Uterus (tissue), 4 donors: ENCODE data around the gene CDH22. TPM values are rescaled to one million over a fixed set of nuclear protein-coding genes. Genes with fewer than 3 reads are reported as not detected.

Source experiments
- DNase-seq, 2 donors: peaks; one replicate each; pipeline ENCODE4 v3.0.0-alpha.2; 2019 to 2020
- H3K27ac ChIP-seq, 2 donors: fragments of 200-600 bp; sonication (generic); 1 replicate in 1 of 2; 2 replicates in 1 of 2; pipeline ENCODE4 v1.5.1; 2016 to 2018
- H3K27me3 ChIP-seq, 2 donors: fragments of 200-600 bp; sonication (generic); one replicate each; pipeline ENCODE4 v1.5.1; 2018 to 2019; ENCODE audit warnings: control low read depth in 1 of 2
- H3K36me3 ChIP-seq, 2 donors: fragments of 200-600 bp; sonication (generic); one replicate each; pipeline ENCODE4 v1.5.1; 2019; ENCODE audit warnings: control low read depth in 1 of 2
- H3K4me1 ChIP-seq, 2 donors: fragments of 200-600 bp; sonication (generic); one replicate each; pipeline ENCODE4 v1.5.1; 2018 to 2019; ENCODE audit warnings: control low read depth in 1 of 2
- H3K4me3 ChIP-seq, 2 donors: fragments of 200-600 bp; sonication (generic); 1 replicate in 1 of 2; 2 replicates in 1 of 2; pipeline ENCODE4 v1.5.1; 2018 to 2019; ENCODE audit warnings: mild to moderate bottlenecking in 1 of 2
- H3K9me3 ChIP-seq, 2 donors: fragments of 200-600 bp; sonication (generic); one replicate each; pipeline ENCODE4 v1.5.1; 2019; ENCODE audit warnings: control low read depth in 1 of 2
- CTCF ChIP-seq, 4 experiments: fragments of 200-600 bp in 2 of 4; fragments of 450-650 bp in 2 of 4; sonication (generic) in 2 of 4; IDR thresholded peaks; one replicate each; pipeline ENCODE4 v1.5.1; 2016 to 2019; ENCODE audit warnings: antibody characterized with exemption in 4 of 4, mild to moderate bottlenecking in 2 of 4, moderate library complexity in 1 of 4
- POLR2A ChIP-seq, 2 donors: fragments of 450-650 bp; IDR thresholded peaks; one replicate each; pipeline ENCODE4 v1.6.1; 2016; ENCODE audit warnings: antibody characterized with exemption in 2 of 2, mild to moderate bottlenecking in 1 of 2, moderate library complexity in 1 of 2
- intact Hi-C: fragments of 100-400 bp; cut with DNase I; formaldehyde crosslinking; loops from one replicate; pipeline ENCODE4 v1.15.1; 2023; ENCODE audit warnings: low total_unique reads
- total RNA-seq, 4 donors: library from RNA; depleted of rRNA in 3 of 4; stranded (reverse); fragments of >200 nt in 3 of 4; gene quantifications; one replicate each; pipeline versions ENCODE4 v1.1.0 to v1.2.4, GENCODE V29; 2014 to 2023
- donor health status: DM: yes; HTN: yes; CAD: no.

The CDH22 gene
- total RNA-seq, 4 donors from 2014 or later: 0.48 to 0.49 TPM; not detected in 2

DNA sequence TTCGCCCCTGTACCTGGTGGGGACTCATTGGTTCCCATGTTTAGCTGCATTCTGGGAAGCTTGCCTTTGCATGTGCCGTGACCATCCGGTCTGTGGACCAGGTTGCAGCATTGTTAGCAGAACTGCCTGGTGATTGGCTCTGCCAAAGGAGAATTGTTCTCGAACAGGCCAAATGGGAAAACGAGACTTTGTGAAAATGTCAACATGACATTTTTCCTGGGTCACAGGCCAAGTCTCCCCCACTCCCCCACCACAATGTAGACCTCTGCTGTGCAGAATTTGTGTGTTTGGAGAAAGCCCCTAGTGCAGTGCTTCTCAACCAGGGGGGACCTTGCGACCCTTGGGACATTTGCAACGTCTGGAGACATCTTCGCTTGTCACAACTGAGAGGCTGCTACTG is 23.2 kb downstream of the CDH22 start:
- no peak for DNase-seq
- no peaks in the 10 kb centered on the region for H3K27me3 ChIP-seq

GRCh38 chr20:46284040-46284427 is 24.3 kb downstream of the CDH22 start:
- no peaks in the 10 kb centered on the region for H3K4me1 ChIP-seq
- H3K36me3 ChIP-seq: no peaks in the 10 kb centered on the region
- no peaks in the 10 kb centered on the region for H3K9me3 ChIP-seq
- intact Hi-C loops: no loop called here
- no peak overlapping the region for H3K4me3 ChIP-seq
- no peak for DNase-seq
- H3K27ac ChIP-seq: no peak overlapping the region
- no peak for TF ChIP-seq POLR2A (IDR thresholded peaks at IDR 0.05)
- no peak for TF ChIP-seq CTCF (IDR thresholded peaks at IDR 0.05)
- no peaks in the 10 kb centered on the region for H3K27me3 ChIP-seq

More for the DNA sequence above, 23.2 kb downstream of the CDH22 start:
- Histone ChIP-seq H3K4me1 (no peaks in the 10 kb centered on the region), H3K36me3 (no peaks in the 10 kb centered on the region), H3K27ac (no peak overlapping the region), H3K9me3 (no peaks in the 10 kb centered on the region), H3K4me3 (no peak overlapping the region)
- intact Hi-C loops: no loop called here
- no peak for TF ChIP-seq POLR2A (IDR thresholded peaks at IDR 0.05)
- no peak for TF ChIP-seq CTCF (IDR thresholded peaks at IDR 0.05)

DNA sequence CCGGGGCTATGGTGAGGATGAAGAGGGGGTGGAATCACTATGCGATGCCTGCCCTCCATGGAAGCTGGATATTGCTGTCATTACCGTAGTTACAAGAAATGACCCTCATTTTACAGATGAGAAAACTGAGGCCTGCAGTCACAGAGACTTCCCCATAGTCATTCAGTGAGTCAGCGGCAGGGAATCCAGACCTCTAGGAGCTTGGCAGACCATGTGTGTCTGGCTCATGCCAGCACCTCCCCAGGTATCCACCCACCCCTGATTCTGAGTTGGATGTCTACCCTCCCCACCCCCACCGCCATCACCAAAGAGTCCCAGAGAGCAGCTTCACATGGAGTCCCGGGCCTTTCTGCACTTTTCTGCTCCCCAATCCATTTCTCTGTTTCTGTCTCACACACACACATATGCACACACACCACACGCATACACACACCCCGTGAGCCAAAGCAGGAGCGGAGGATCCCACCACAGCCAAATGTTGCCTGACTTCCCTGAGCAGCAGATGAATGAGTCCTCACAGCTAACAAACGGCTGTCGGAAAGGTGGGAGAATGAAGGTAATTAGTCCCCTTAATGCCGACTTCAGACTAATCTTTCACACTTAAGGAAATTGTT is 24.8 kb downstream of the CDH22 start:
- Histone ChIP-seq H3K27ac (no peak overlapping the region), H3K27me3 (no peaks in the 10 kb centered on the region), H3K9me3 (no peaks in the 10 kb centered on the region), H3K4me3 (no peak overlapping the region), H3K36me3 (no peaks in the 10 kb centered on the region), H3K4me1 (no peaks in the 10 kb centered on the region)
- intact Hi-C loops: no loop called here
- no peak for DNase-seq
- TF ChIP-seq POLR2A (IDR thresholded peaks at IDR 0.05) (no peak), CTCF (IDR thresholded peaks at IDR 0.05) (no peak)

DNA sequence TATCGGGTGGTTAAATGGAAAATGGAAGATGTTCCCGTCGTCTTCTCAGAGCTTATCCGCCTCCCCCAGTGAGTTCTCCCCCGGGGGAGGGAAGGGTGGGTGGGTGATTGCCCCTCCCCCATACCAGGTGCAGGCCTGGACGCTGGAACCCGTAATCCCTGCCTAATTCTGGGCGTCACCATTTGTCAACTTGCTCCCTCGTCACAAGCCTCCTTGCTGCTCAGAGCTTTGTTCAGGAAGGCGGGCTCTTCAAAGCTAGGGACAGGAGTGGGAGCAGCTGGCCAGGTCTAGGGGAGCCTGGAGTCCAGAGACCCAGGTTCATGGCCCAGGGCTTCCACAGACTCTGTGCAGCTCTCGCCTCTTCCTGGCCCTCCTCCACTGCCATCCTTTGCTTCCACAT is 25.6 kb downstream of the CDH22 start:
- peaks cover 0 to 4% of the 10 kb centered on the region in 2 donors for H3K27me3 ChIP-seq
- intact Hi-C loops: no loop called here
- TF ChIP-seq POLR2A (IDR thresholded peaks at IDR 0.05) (no peak), CTCF (IDR thresholded peaks at IDR 0.05) (no peak)
- H3K4me1 ChIP-seq: no peaks in the 10 kb centered on the region
- no peak overlapping the region for H3K4me3 ChIP-seq
- no peaks in the 10 kb centered on the region for H3K9me3 ChIP-seq
- no peak overlapping the region for H3K27ac ChIP-seq
- no peaks in the 10 kb centered on the region for H3K36me3 ChIP-seq
- DNase-seq: no peak

DNA sequence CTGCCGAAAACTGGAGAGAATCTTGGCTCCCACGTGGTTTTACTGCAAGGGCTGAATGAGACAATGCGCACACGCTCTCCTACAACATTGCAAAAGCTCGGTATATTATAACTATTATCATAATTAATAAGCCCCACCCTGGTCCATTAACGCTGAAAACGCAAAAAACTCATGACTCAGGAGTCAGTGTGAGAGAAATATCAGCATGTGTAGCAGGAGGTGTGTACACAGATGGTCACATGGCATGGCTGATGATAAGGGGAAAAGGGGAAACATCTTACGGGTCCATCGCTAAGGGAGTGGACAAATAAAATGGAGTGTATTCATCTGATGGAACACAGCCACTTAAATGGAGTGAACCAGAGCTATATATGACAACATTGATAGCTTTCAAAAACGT is 29.2 kb downstream of the CDH22 start:
- peaks cover 0 to 4% of the 10 kb centered on the region in 2 donors for H3K27me3 ChIP-seq

More for the DNA sequence above, 29.2 kb downstream of the CDH22 start:
- TF ChIP-seq POLR2A (IDR thresholded peaks at IDR 0.05): no peak
- no peak for TF ChIP-seq CTCF (IDR thresholded peaks at IDR 0.05)
- Histone ChIP-seq H3K4me1 (no peaks in the 10 kb centered on the region), H3K9me3 (no peaks in the 10 kb centered on the region), H3K4me3 (no peak overlapping the region), H3K36me3 (no peaks in the 10 kb centered on the region), H3K27ac (no peak overlapping the region)
- intact Hi-C loops: no loop called here
- no peak for DNase-seq
